Measurements from ENCODE around the gene DPY19L2. TPM values are rescaled to one million over a fixed set of nuclear protein-coding genes. Genes with fewer than 3 reads are reported as not detected.
A peak's percentile ranks its signal among the peaks of the same experiment; 100 is the strongest.
"Not testable (repeated sequence)": the region's sequence is repeated elsewhere in the genome, so short reads cannot be mapped to it uniquely, and the experiment has no call there.

Gene DPY19L2
- total and polyA plus RNA-seq, 2 of the 13 experiments (the other 11 are each of a cell fraction or from before 2014, with no cell fraction given) = not detected

- H3K36me3 ChIP-seq (replicated peaks in 1 of 2; ENCODE audit: control insufficient read depth in 1 of 2, insufficient read depth in 2 of 2, low read length in 2 of 2); H3K79me2 ChIP-seq (ENCODE audit: insufficient read depth, low read length); H3K27ac ChIP-seq (ENCODE audit: extremely low read length, insufficient read depth, low read length); H3K4me2 ChIP-seq (ENCODE audit: low read depth, low read length); H3K4me3 ChIP-seq (replicated peaks in 1 of 3; ENCODE audit: insufficient read depth in 1 of 3, low read depth in 2 of 3, low read length in 3 of 3); intact Hi-C loops (cut with micrococcal nuclease; ENCODE audit: unreplicated experiment); H3K9ac ChIP-seq (ENCODE audit: insufficient read depth, low read depth, low read length); H3K27me3 ChIP-seq (ENCODE audit: control insufficient read depth in 1 of 2, insufficient read depth in 2 of 2, low read length in 2 of 2); DNase-seq (ENCODE audit: low spot score); CTCF ChIA-PET (ENCODE audit: low intra/inter-chr PET ratio, low total read pairs); FAIRE-seq; POLR2A ChIA-PET; BruUV-seq (replicated peaks); ATAC-seq; H3K9me3 ChIP-seq (ENCODE audit: low read length); in situ Hi-C loops (cut with HindIII; ENCODE audit: extremely low pct_ligation_motif_present, low pct_unique_long_range_greater_than_20kb); H4K20me1 ChIP-seq (ENCODE audit: insufficient read depth, low read length); H3K4me1 ChIP-seq (ENCODE audit: insufficient read depth, low read length); H2AFZ ChIP-seq (ENCODE audit: low read length): not testable (repeated sequence)
- WGBS (ENCODE audit: low lambda C conversion rate) = 0% methylated on average over 3 of the region's 3 CpGs
Measured at GRCh38 chr12:63715107-63715625, 46.9 kb upstream of the DPY19L2 start.

DNA sequence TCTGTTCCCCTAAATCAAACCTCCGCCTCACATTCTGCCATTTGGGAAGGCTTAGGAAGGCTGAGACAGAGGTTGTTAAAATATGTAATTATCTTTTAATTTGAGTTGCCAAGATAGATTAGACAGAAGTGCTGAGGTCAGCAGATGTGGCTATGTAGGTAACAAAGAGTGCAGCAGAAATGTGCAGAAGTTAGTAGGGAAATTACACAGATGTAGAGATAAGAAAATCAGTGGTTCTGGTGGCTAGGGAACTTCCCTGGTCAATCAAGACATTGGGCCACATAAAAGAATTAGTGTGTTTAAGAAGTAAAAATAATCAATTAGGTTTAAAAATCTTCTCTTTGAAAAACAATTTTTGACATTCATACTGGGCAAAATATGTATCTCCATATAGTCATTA lies 46.1 kb upstream of the DPY19L2 start:
- WGBS (ENCODE audit: low lambda C conversion rate) = 3% methylated on average over 1 of the region's 1 CpG
- H3K4me3 ChIP-seq (replicated peaks in 1 of 3; ENCODE audit: insufficient read depth in 1 of 3, low read depth in 2 of 3, low read length in 3 of 3); BruUV-seq (replicated peaks); H3K9me3 ChIP-seq (ENCODE audit: low read length); H3K4me1 ChIP-seq (ENCODE audit: insufficient read depth, low read length); intact Hi-C loops (cut with micrococcal nuclease; ENCODE audit: unreplicated experiment); H3K27ac ChIP-seq (ENCODE audit: extremely low read length, insufficient read depth, low read length); DNase-seq (ENCODE audit: low spot score); H3K4me2 ChIP-seq (ENCODE audit: low read depth, low read length); H4K20me1 ChIP-seq (ENCODE audit: insufficient read depth, low read length); H3K27me3 ChIP-seq (ENCODE audit: control insufficient read depth in 1 of 2, insufficient read depth in 2 of 2, low read length in 2 of 2); POLR2A ChIA-PET; H3K36me3 ChIP-seq (replicated peaks in 1 of 2; ENCODE audit: control insufficient read depth in 1 of 2, insufficient read depth in 2 of 2, low read length in 2 of 2); H2AFZ ChIP-seq (ENCODE audit: low read length); ATAC-seq; FAIRE-seq; in situ Hi-C loops (cut with HindIII; ENCODE audit: extremely low pct_ligation_motif_present, low pct_unique_long_range_greater_than_20kb); H3K79me2 ChIP-seq (ENCODE audit: insufficient read depth, low read length); H3K9ac ChIP-seq (ENCODE audit: insufficient read depth, low read depth, low read length); CTCF ChIA-PET (ENCODE audit: low intra/inter-chr PET ratio, low total read pairs): not testable (repeated sequence)
- TF ChIP-seq MAFK (conservative IDR thresholded peaks at IDR 0.05 in 1 of 2, IDR thresholded peaks at IDR 0.05 in 1 of 2; ENCODE audit: low read length in 2 of 2) (peak; percentile 73 to 88), MAFF (IDR thresholded peaks at IDR 0.05; ENCODE audit: low read depth, low read length) (peak; percentile 82)

- FAIRE-seq; DNase-seq (ENCODE audit: low spot score); CTCF ChIA-PET (ENCODE audit: low intra/inter-chr PET ratio, low total read pairs): not testable (repeated sequence)
Measured at GRCh38 chr12:63713681-63714075, 45.4 kb upstream of the DPY19L2 start.

DNA sequence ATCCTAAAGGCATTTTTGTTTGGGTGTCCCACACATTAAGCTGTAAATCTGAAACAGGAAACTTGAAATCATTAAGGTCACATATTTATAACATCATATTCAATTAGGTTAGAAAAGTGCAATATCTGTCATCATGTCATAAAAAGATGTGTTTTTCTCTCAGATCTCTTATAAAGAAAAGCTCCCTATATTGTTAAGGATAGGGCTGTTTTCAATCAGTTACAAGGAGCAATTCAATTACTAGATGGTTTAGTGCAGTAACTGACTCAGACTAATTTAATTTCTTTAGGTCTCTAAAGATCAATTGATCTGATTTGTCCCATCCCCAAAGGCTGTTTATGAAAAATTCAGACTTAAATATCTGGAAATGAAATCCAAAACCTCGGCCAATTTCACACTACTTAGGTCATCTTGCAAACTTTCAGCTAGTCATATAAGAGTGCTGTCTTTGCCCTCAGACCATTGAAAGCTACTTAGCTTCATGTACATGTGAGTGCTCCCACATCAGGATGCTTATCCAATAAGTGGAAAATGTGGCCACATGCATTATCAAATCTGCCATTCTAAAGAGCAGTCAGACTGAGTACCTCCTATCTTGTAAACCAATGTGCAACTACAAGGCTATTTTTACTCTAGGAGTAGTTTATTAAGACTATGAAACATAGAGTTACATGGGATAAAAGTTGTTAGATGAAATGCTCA lies 44.8 kb upstream of the DPY19L2 start:
- H3K4me3 ChIP-seq (replicated peaks in 1 of 3; ENCODE audit: insufficient read depth in 1 of 3, low read depth in 2 of 3, low read length in 3 of 3); CTCF ChIA-PET (ENCODE audit: low intra/inter-chr PET ratio, low total read pairs); H3K4me1 ChIP-seq (ENCODE audit: insufficient read depth, low read length); BruUV-seq (replicated peaks); DNase-seq (ENCODE audit: low spot score); FAIRE-seq; ATAC-seq; H3K36me3 ChIP-seq (replicated peaks in 1 of 2; ENCODE audit: control insufficient read depth in 1 of 2, insufficient read depth in 2 of 2, low read length in 2 of 2); intact Hi-C loops (cut with micrococcal nuclease; ENCODE audit: unreplicated experiment); in situ Hi-C loops (cut with HindIII; ENCODE audit: extremely low pct_ligation_motif_present, low pct_unique_long_range_greater_than_20kb); H3K9me3 ChIP-seq (ENCODE audit: low read length); H2AFZ ChIP-seq (ENCODE audit: low read length); POLR2A ChIA-PET; H3K27ac ChIP-seq (ENCODE audit: extremely low read length, insufficient read depth, low read length); H3K27me3 ChIP-seq (ENCODE audit: control insufficient read depth in 1 of 2, insufficient read depth in 2 of 2, low read length in 2 of 2); H3K4me2 ChIP-seq (ENCODE audit: low read depth, low read length); H3K79me2 ChIP-seq (ENCODE audit: insufficient read depth, low read length); H3K9ac ChIP-seq (ENCODE audit: insufficient read depth, low read depth, low read length); H4K20me1 ChIP-seq (ENCODE audit: insufficient read depth, low read length): not testable (repeated sequence)
- 0% methylated on average over 1 of the region's 1 CpG for WGBS (ENCODE audit: low lambda C conversion rate)

More at GRCh38 chr12:63713681-63714075, 45.4 kb upstream of the DPY19L2 start:
- H3K9ac ChIP-seq (ENCODE audit: insufficient read depth, low read depth, low read length); H4K20me1 ChIP-seq (ENCODE audit: insufficient read depth, low read length); H3K9me3 ChIP-seq (ENCODE audit: low read length); H3K4me2 ChIP-seq (ENCODE audit: low read depth, low read length); POLR2A ChIA-PET; H3K79me2 ChIP-seq (ENCODE audit: insufficient read depth, low read length); intact Hi-C loops (cut with micrococcal nuclease; ENCODE audit: unreplicated experiment); H2AFZ ChIP-seq (ENCODE audit: low read length); H3K4me1 ChIP-seq (ENCODE audit: insufficient read depth, low read length); in situ Hi-C loops (cut with HindIII; ENCODE audit: extremely low pct_ligation_motif_present, low pct_unique_long_range_greater_than_20kb); H3K36me3 ChIP-seq (replicated peaks in 1 of 2; ENCODE audit: control insufficient read depth in 1 of 2, insufficient read depth in 2 of 2, low read length in 2 of 2); ATAC-seq; BruUV-seq (replicated peaks); H3K4me3 ChIP-seq (replicated peaks in 1 of 3; ENCODE audit: insufficient read depth in 1 of 3, low read depth in 2 of 3, low read length in 3 of 3); H3K27ac ChIP-seq (ENCODE audit: extremely low read length, insufficient read depth, low read length); H3K27me3 ChIP-seq (ENCODE audit: control insufficient read depth in 1 of 2, insufficient read depth in 2 of 2, low read length in 2 of 2): not testable (repeated sequence)
- WGBS (ENCODE audit: low lambda C conversion rate) = 0% methylated on average over 2 of the region's 2 CpGs
